WERI-Rb-1 (cell line): ENCODE results near the gene PXK.

Experiments
- DNase-seq: peaks from one replicate; pipeline ENCODE4 v3.0.0-alpha.2; 2020
- H3K27ac ChIP-seq: fragments of 250-450 bp; sonication (Bioruptor Pico); 2 replicates; pipeline ENCODE4 v1.5.1; 2020; ENCODE audit warnings: mild to moderate bottlenecking, moderate library complexity
- H3K27me3 ChIP-seq: fragments of 250-450 bp; sonication (Bioruptor Pico); 2 replicates; pipeline ENCODE4 v1.5.1; 2021; ENCODE audit warnings: mild to moderate bottlenecking, low read depth, moderate library complexity; ENCODE audit not compliant: insufficient read depth, severe bottlenecking
- H3K36me3 ChIP-seq: fragments of 250-450 bp; sonication (Bioruptor Pico); 2 replicates; pipeline ENCODE4 v1.5.1; 2020; ENCODE audit warnings: mild to moderate bottlenecking, moderate library complexity
- H3K4me3 ChIP-seq: 2 replicates; pipeline ENCODE4 v1.5.1; 2011; ENCODE audit warnings: low read depth, mild to moderate bottlenecking, control low read depth, low read length
- H3K9me3 ChIP-seq: fragments of 250-450 bp; sonication (Bioruptor Pico); 2 replicates; pipeline ENCODE4 v1.5.1; 2021; ENCODE audit warnings: mild to moderate bottlenecking, moderate library complexity; ENCODE audit not compliant: severe bottlenecking
- CTCF ChIP-seq: IDR thresholded peaks from 2 replicates; pipeline ENCODE4 v1.5.1; 2011; ENCODE audit warnings: low read depth, mild to moderate bottlenecking, control low read depth, inconsistent platforms, low read length

The PXK gene

GRCh38 chr3:58353722-58354553, 21.2 kb downstream of the PXK start:
- no peaks in the 10 kb centered on the region for H3K9me3 ChIP-seq
- H3K27me3 ChIP-seq, result no peaks in the 10 kb centered on the region
- no peak for DNase-seq
- H3K4me3 ChIP-seq, result no peak overlapping the region
- H3K27ac ChIP-seq, result no peak overlapping the region
- no peak for TF ChIP-seq CTCF
- no peaks in the 10 kb centered on the region for H3K36me3 ChIP-seq

- DNase-seq, result no peak
- no peaks in the 10 kb centered on the region for H3K27me3 ChIP-seq
- no peaks in the 10 kb centered on the region for H3K36me3 ChIP-seq
- H3K4me3 ChIP-seq, result no peak overlapping the region
- no peak for TF ChIP-seq CTCF
- no peak overlapping the region for H3K27ac ChIP-seq
- no peaks in the 10 kb centered on the region for H3K9me3 ChIP-seq
Observed at GRCh38 chr3:58355179-58355578, 22.5 kb downstream of the PXK start.

- Histone ChIP-seq H3K27me3 (no peaks in the 10 kb centered on the region), H3K9me3 (no peaks in the 10 kb centered on the region), H3K36me3 (no peaks in the 10 kb centered on the region), H3K4me3 (peak overlapping the region; percentile 8; the same call in 1 of the 2 replicates), H3K27ac (peak overlapping the region; percentile 47)
- TF ChIP-seq CTCF, result no peak
- DNase-seq, result peak; percentile 24
Observed at GRCh38 chr3:58356054-58356453, 23.4 kb downstream of the PXK start.

GRCh38 chr3:58357402-58357801, 24.7 kb downstream of the PXK start:
- no peaks in the 10 kb centered on the region for H3K36me3 ChIP-seq
- no peaks in the 10 kb centered on the region for H3K27me3 ChIP-seq
- no peaks in the 10 kb centered on the region for H3K9me3 ChIP-seq
- TF ChIP-seq CTCF, result no peak
- no peak overlapping the region for H3K4me3 ChIP-seq
- no peak for DNase-seq
- H3K27ac ChIP-seq, result no peak overlapping the region

- H3K27ac ChIP-seq, result no peak overlapping the region
- H3K4me3 ChIP-seq, result no peak overlapping the region
- TF ChIP-seq CTCF, result no peak
- no peaks in the 10 kb centered on the region for H3K36me3 ChIP-seq
- no peaks in the 10 kb centered on the region for H3K9me3 ChIP-seq
- H3K27me3 ChIP-seq, result no peaks in the 10 kb centered on the region
- no peak for DNase-seq
Observed at GRCh38 chr3:58358092-58358491, 25.4 kb downstream of the PXK start.

GRCh38 chr3:58358808-58359207, 26.1 kb downstream of the PXK start:
- no peak overlapping the region for H3K27ac ChIP-seq
- no peaks in the 10 kb centered on the region for H3K36me3 ChIP-seq
- no peaks in the 10 kb centered on the region for H3K9me3 ChIP-seq
- TF ChIP-seq CTCF, result no peak
- H3K4me3 ChIP-seq, result no peak overlapping the region
- DNase-seq, result no peak
- H3K27me3 ChIP-seq, result no peaks in the 10 kb centered on the region
